NCI-H2171 (cell line): ENCODE results near the gene DUSP2.
A peak's percentile ranks its signal among the peaks of the same experiment; 100 is the strongest.
"Not testable (repeated sequence)": the region's sequence is repeated elsewhere in the genome, so short reads cannot be mapped to it uniquely, and the experiment has no call there.

Experiments used
- DNase-seq: peaks from one replicate; lab custom pipeline; 2025; lab: John Stamatoyannopoulos, UW

Gene DUSP2

GRCh38 chr2:96161898-96162297 is 16.7 kb upstream of the DUSP2 start:
- no peak for DNase-seq

- not testable (repeated sequence) for DNase-seq
These were observed 15.1 kb upstream of the DUSP2 start for GRCh38 chr2:96160366-96160765.

GRCh38 chr2:96159084-96159830 is 14.0 kb upstream of the DUSP2 start:
- DNase-seq: no peak

DNA sequence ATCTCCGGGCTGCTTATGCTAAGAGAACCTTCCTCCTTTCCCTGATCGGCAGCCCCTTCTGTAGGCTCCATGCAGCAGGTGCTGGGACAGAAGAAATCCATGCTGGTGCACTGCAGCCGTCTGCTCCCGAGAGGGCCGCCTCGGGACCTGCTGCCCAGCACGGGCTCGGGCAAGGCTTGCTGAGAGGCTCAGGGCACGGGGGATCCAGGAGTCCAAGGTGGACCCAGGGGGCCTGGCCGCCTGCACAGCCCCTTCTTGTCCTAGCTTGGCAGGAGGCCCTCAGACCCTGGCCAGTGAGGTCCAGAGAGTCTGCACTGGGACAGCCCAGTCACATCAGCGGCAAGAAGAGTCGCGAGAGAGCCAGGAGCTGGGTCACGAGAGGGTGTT is 13.3 kb upstream of the DUSP2 start:
- DNase-seq: no peak

GRCh38 chr2:96157649-96158553 is 12.7 kb upstream of the DUSP2 start:
- DNase-seq: no peak

DNA sequence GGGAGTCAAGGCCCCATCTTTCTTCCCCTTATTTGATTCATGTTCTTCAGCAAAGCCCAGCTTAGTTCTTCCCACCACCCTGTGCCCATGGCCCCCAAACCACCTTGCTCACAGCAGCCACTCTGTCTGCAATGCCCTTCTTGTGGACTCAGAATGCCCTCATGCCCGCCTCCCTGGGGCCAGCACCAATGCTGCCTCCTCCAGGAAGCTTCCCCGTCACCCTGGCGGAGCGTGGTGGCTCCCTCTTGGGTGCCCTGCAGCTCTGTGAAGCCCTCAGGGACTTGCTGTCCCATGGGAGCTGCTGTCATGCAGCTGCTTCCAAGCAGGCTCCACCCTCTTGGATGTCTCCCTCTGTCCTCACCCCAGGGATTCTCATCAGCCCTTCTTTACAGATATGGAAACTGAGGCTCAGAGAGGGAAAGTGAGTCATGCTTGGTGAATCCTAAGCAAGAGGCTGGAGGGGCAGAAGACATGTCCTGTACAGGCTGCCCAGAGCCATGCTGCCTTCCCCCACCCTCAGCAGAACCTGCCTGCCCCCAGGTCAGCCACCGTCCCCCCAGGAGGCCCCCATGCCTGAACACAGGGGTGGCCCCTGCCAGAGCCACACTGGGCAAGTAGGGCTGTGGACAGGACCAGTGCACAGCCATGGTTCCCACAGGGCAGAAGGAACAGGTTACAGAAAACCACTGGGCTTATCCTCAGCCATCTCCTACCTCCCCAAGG is 11.8 kb upstream of the DUSP2 start:
- DNase-seq: no peak

DNA sequence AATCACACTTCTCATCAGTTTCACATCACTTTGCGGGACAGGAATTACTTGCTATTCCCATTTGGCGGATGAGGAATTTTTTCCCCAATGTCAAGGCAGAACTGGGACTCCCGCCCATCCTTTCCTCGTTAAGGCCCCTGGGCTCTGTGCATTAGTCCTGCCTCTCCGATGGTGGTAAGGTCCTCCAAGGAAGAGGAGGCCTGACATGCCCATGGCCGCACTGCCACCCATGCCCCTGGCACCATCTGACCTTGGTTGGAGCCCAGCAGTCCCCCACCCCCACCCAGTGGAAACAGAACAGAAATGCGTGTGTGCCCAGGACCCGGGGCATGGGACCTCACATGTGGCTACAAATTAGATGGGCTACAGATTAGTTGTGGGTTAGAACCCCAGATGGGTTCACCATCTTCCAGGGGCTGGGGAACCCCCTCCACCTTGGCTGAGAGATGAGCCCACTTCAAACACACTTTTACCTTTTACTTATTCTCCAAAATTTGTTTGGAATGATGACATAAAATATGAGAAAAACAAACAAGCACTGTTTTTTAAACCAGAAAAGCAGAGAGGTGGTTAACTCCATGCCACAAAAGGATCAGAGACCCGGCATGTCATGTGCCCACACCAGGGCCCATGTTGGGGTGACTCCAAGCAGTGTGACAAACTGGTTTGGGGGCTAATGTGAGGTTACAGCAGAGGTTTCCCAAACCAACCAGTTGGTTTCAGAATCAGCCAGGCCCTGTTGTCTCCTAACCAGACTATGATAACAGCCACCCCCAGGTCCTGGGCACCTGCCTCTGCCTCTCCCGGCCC is 11.0 kb upstream of the DUSP2 start:
- DNase-seq: no peak

GRCh38 chr2:96154506-96155380 is 9.5 kb upstream of the DUSP2 start:
- DNase-seq: no peak

DNA sequence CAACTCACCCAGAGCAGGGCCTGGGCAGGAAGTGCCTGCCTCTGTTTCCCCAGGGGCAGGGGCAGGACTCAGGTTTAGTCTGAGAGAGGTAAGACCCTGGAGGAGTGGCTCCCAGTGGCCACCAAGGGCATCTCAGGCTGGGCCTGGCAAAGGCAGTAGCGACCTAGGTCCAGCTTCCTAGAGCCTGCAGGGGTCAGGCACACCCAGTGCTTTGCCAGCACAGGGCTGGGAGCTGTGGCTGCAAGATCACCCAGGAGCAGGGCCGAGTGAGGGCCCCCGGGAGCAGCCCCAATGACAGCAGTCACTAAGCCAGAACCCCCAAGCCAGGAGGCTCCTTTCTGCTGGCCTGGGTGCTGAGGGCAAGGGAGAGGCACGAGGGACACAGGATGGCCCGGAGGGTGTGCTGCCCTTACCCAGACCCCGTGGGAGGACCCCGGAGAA is 8.8 kb upstream of the DUSP2 start:
- no peak for DNase-seq

- DNase-seq: no peak
These were observed 8.1 kb upstream of the DUSP2 start for GRCh38 chr2:96153291-96153713.

- DNase-seq: peak; percentile 52
These were observed 7.3 kb upstream of the DUSP2 start for GRCh38 chr2:96152304-96153161.

- no peak for DNase-seq
These were observed 6.5 kb upstream of the DUSP2 start for GRCh38 chr2:96151595-96152303.

GRCh38 chr2:96150791-96151594 is 5.8 kb upstream of the DUSP2 start:
- no peak for DNase-seq

- DNase-seq: no peak
These were observed 4.9 kb upstream of the DUSP2 start for GRCh38 chr2:96150007-96150640.

- DNase-seq: peak; percentile 48
These were observed 3.4 kb upstream of the DUSP2 start for GRCh38 chr2:96148410-96149217.

DNA sequence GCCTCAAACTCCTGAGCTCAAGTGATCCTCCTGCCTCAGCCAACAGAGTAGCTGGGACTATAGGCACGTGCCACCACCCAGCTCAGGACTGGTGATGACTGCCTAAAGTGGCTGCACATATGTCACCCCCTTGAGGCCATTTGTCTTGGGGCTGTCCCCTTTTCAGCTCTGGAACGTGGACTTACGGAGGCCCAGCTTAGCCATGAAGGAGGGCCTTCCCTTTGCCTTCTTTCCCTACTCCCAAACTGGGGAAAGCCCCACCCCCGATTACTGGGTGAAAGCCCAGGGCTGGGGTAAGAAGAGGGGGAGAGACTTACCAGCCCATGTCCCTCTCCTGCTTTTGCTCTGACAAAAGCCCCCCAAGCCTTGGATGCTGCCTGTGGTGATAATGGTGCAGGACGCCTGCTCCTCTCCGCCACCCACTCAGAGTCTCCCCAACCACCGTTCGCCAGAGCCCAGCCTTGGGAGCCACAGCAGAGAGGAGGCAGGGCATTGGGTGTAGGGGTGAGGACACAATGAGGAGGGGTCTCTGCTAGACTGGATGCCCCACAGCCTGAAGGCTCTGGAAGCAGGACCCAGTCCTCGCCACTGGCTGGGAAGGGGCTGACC is 2.5 kb upstream of the DUSP2 start:
- no peak for DNase-seq
